ENCODE data around the gene LRRC45.
"Not testable (repeated sequence)": the region's sequence is repeated elsewhere in the genome, so short reads cannot be mapped to it uniquely, and the experiment has no call there.

LRRC45 gene

GRCh38 chr17:82037889-82038195 lies 14.7 kb downstream of the LRRC45 start:
- H4K20me1 ChIP-seq (ENCODE audit: insufficient read depth, low read length), result peaks cover 26% of the 10 kb centered on the region
- H3K4me1 ChIP-seq (ENCODE audit: insufficient read depth, low read length), result peaks cover 26% of the 10 kb centered on the region
- peak overlapping the region in 1 of 2 experiments; percentile 68; a peak in 2 of 4 replicates for H3K4me3 ChIP-seq (ENCODE audit: low read depth in 1 of 2, low read length in 2 of 2)
- peak overlapping the region; percentile 99 for H2AFZ ChIP-seq (ENCODE audit: low read depth, low read length)
- H3K27me3 ChIP-seq (ENCODE audit: insufficient read depth, low read length, poor library complexity), result no peaks in the 10 kb centered on the region
- no peaks in the 10 kb centered on the region for H3K9me3 ChIP-seq (ENCODE audit: insufficient read depth, low read length, severe bottlenecking)
- peak overlapping the region; percentile 85 for H3K4me2 ChIP-seq (ENCODE audit: insufficient read depth, low read length)
- H3K9ac ChIP-seq (ENCODE audit: low read depth, low read length), result peak overlapping the region; percentile 74
- H3K27ac ChIP-seq (ENCODE audit: low read length), result peak overlapping the region; percentile 71
- DNase-seq (no peak), ATAC-seq (ENCODE audit: insufficient read depth, low read depth) (no peak)
- peaks cover 28% of the 10 kb centered on the region for H3K36me3 ChIP-seq (ENCODE audit: insufficient read depth, low read length)
- peaks cover 11% of the 10 kb centered on the region for H3K79me2 ChIP-seq (ENCODE audit: insufficient read depth, low read length)
- TF ChIP-seq EZH2 (IDR thresholded peaks at IDR 0.05; ENCODE audit: borderline replicate concordance, low read depth, low read length, severe bottlenecking), result no peak
- TF ChIP-seq, protein P1, sequence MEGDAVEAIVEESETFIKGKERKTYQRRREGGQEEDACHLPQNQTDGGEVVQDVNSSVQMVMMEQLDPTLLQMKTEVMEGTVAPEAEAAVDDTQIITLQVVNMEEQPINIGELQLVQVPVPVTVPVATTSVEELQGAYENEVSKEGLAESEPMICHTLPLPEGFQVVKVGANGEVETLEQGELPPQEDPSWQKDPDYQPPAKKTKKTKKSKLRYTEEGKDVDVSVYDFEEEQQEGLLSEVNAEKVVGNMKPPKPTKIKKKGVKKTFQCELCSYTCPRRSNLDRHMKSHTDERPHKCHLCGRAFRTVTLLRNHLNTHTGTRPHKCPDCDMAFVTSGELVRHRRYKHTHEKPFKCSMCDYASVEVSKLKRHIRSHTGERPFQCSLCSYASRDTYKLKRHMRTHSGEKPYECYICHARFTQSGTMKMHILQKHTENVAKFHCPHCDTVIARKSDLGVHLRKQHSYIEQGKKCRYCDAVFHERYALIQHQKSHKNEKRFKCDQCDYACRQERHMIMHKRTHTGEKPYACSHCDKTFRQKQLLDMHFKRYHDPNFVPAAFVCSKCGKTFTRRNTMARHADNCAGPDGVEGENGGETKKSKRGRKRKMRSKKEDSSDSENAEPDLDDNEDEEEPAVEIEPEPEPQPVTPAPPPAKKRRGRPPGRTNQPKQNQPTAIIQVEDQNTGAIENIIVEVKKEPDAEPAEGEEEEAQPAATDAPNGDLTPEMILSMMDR (IDR thresholded peaks at IDR 0.05; ENCODE audit: borderline replicate concordance, extremely low read depth, low read length, poor library complexity, severe bottlenecking), result no peak

- not testable (repeated sequence) for DNase-seq; H3K27ac ChIP-seq (ENCODE audit: low read length); H3K4me3 ChIP-seq (ENCODE audit: low read depth in 1 of 2, low read length in 2 of 2); H3K9me3 ChIP-seq (ENCODE audit: insufficient read depth, low read length, severe bottlenecking); H3K4me2 ChIP-seq (ENCODE audit: insufficient read depth, low read length); ATAC-seq (ENCODE audit: insufficient read depth, low read depth); H2AFZ ChIP-seq (ENCODE audit: low read depth, low read length); H3K27me3 ChIP-seq (ENCODE audit: insufficient read depth, low read length, poor library complexity); H3K9ac ChIP-seq (ENCODE audit: low read depth, low read length)
- Histone ChIP-seq H3K79me2 (ENCODE audit: insufficient read depth, low read length) (peaks cover 11% of the 10 kb centered on the region), H4K20me1 (ENCODE audit: insufficient read depth, low read length) (peaks cover 21% of the 10 kb centered on the region), H3K4me1 (ENCODE audit: insufficient read depth, low read length) (peaks cover 23% of the 10 kb centered on the region), H3K36me3 (ENCODE audit: insufficient read depth, low read length) (peaks cover 23% of the 10 kb centered on the region)
These were observed 15.8 kb downstream of the LRRC45 start for GRCh38 chr17:82038796-82039409.

DNA sequence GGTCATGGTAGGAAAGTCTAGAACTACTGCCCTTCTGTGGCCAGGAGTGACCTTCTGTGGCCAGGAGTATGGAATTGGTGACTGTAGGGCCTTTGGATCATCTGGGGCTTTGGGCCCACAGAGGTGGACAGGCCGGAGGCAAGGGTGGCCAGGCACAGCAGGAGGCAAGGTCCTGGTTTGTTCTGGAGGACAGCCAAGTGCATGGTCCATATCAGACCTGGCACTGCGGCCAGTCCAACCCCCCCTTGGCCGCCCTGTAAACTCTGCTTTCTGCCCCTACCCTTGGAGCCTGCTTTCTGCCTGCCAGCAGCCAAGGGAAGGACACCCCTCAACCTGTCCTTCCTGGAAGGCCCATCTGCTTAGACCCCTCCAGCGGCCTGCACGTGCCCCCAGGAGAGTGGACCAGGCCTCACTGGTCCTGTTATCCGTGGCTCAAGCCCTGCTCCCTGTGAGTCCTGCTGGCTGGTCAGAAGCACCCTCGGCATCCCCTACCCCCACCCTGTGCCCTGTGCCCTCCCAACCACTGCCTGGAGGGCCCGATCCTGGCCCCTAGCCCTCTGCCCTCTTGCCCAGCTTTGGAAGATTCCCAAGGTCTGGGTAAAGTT lies 16.7 kb downstream of the LRRC45 start:
- peaks cover 11% of the 10 kb centered on the region for H3K79me2 ChIP-seq (ENCODE audit: insufficient read depth, low read length)
- no peaks in the 10 kb centered on the region for H3K27me3 ChIP-seq (ENCODE audit: insufficient read depth, low read length, poor library complexity)
- DNase-seq (no peak), ATAC-seq (ENCODE audit: insufficient read depth, low read depth) (no peak)
- no peak overlapping the region for H3K27ac ChIP-seq (ENCODE audit: low read length)
- no peak overlapping the region for H3K4me3 ChIP-seq (ENCODE audit: low read depth in 1 of 2, low read length in 2 of 2)
- H3K36me3 ChIP-seq (ENCODE audit: insufficient read depth, low read length), result peaks cover 18% of the 10 kb centered on the region
- peaks cover 18% of the 10 kb centered on the region for H4K20me1 ChIP-seq (ENCODE audit: insufficient read depth, low read length)
- no peak overlapping the region for H2AFZ ChIP-seq (ENCODE audit: low read depth, low read length)
- no peak for TF ChIP-seq EZH2 (IDR thresholded peaks at IDR 0.05; ENCODE audit: borderline replicate concordance, low read depth, low read length, severe bottlenecking)
- TF ChIP-seq, protein P1 (IDR thresholded peaks at IDR 0.05; ENCODE audit: borderline replicate concordance, extremely low read depth, low read length, poor library complexity, severe bottlenecking), result no peak
- H3K9me3 ChIP-seq (ENCODE audit: insufficient read depth, low read length, severe bottlenecking), result no peaks in the 10 kb centered on the region
- H3K4me1 ChIP-seq (ENCODE audit: insufficient read depth, low read length), result peaks cover 23% of the 10 kb centered on the region
- H3K4me2 ChIP-seq (ENCODE audit: insufficient read depth, low read length), result no peak overlapping the region
- H3K9ac ChIP-seq (ENCODE audit: low read depth, low read length), result no peak overlapping the region

- Histone ChIP-seq H3K27ac (ENCODE audit: low read length) (no peak overlapping the region), H3K4me2 (ENCODE audit: insufficient read depth, low read length) (no peak overlapping the region), H3K4me3 (ENCODE audit: low read depth in 1 of 2, low read length in 2 of 2) (no peak overlapping the region), H2AFZ (ENCODE audit: low read depth, low read length) (no peak overlapping the region), H3K36me3 (ENCODE audit: insufficient read depth, low read length) (peaks cover 4% of the 10 kb centered on the region; the same call in 1 of the 2 replicates), H3K9me3 (ENCODE audit: insufficient read depth, low read length, severe bottlenecking) (no peaks in the 10 kb centered on the region), H3K27me3 (ENCODE audit: insufficient read depth, low read length, poor library complexity) (no peaks in the 10 kb centered on the region), H4K20me1 (ENCODE audit: insufficient read depth, low read length) (peaks cover 7% of the 10 kb centered on the region), H3K4me1 (ENCODE audit: insufficient read depth, low read length) (peaks cover 14% of the 10 kb centered on the region), H3K9ac (ENCODE audit: low read depth, low read length) (no peak overlapping the region), H3K79me2 (ENCODE audit: insufficient read depth, low read length) (peaks cover 8% of the 10 kb centered on the region)
- DNase-seq (no peak), ATAC-seq (ENCODE audit: insufficient read depth, low read depth) (no peak)
- TF ChIP-seq EZH2 (IDR thresholded peaks at IDR 0.05; ENCODE audit: borderline replicate concordance, low read depth, low read length, severe bottlenecking), result no peak
- TF ChIP-seq, protein P1 (IDR thresholded peaks at IDR 0.05; ENCODE audit: borderline replicate concordance, extremely low read depth, low read length, poor library complexity, severe bottlenecking), result no peak
These were observed 18.2 kb downstream of the LRRC45 start for GRCh38 chr17:82041144-82041814.

Measured in DND-41 (cell line).